ENCODE data around the gene MTG2. TPM values are rescaled to one million over a fixed set of nuclear protein-coding genes. Genes with fewer than 3 reads are reported as not detected.

MTG2 gene
- total RNA-seq, 1 donor from 2014 or later, result 31.5 TPM

- Histone ChIP-seq H3K4me3 (ENCODE audit: insufficient read depth, low read depth, low read length) (no peak overlapping the region), H2AFZ (ENCODE audit: low read depth, low read length) (no peak overlapping the region), H3K36me3 (ENCODE audit: insufficient read depth, low read length) (peaks cover 8% of the 10 kb centered on the region), H3K4me2 (ENCODE audit: low read length) (no peak overlapping the region), H3K4me1 (ENCODE audit: insufficient read depth, low read length) (peaks cover 7% of the 10 kb centered on the region), H3K27ac (ENCODE audit: low read depth, low read length) (no peak overlapping the region), H3K79me2 (ENCODE audit: insufficient read depth, low read length) (no peaks in the 10 kb centered on the region), H3K9ac (ENCODE audit: low read length) (no peak overlapping the region), H3K9me3 (ENCODE audit: insufficient read depth, low read depth, low read length) (no peaks in the 10 kb centered on the region), H3K27me3 (ENCODE audit: insufficient read depth, low read length) (no peaks in the 10 kb centered on the region), H4K20me1 (ENCODE audit: insufficient read depth, low read length) (no peaks in the 10 kb centered on the region)
- peaks cover 7% of the 10 kb centered on the region for H3K36me3 Mint-ChIP-seq (ENCODE audit: low read depth, unreplicated experiment)
- TF ChIP-seq EZH2 (IDR thresholded peaks at IDR 0.05; ENCODE audit: insufficient read depth, low read length), result no peak
- TF ChIP-seq CTCF (IDR thresholded peaks at IDR 0.05; ENCODE audit: insufficient read depth, low read depth, low read length), result no peak
- H3K4me1 Mint-ChIP-seq (ENCODE audit: low read depth, unreplicated experiment), result no peaks in the 10 kb centered on the region
- H3K27me3 Mint-ChIP-seq (ENCODE audit: low read depth, unreplicated experiment), result no peaks in the 10 kb centered on the region
- FAIRE-seq, result no peak
- no peak overlapping the region for H3K4me3 Mint-ChIP-seq (ENCODE audit: unreplicated experiment)
- H3K27ac Mint-ChIP-seq (ENCODE audit: unreplicated experiment), result no peak overlapping the region
- no peaks in the 10 kb centered on the region for H3K9me3 Mint-ChIP-seq (ENCODE audit: unreplicated experiment)
- no peak for DNase-seq (ENCODE audit: low read depth)
Observed at GRCh38 chr20:62177307-62177706, 5.5 kb upstream of the MTG2 start.

- Histone ChIP-seq H3K9ac (ENCODE audit: low read length) (no peak overlapping the region), H3K9me3 (ENCODE audit: insufficient read depth, low read depth, low read length) (no peaks in the 10 kb centered on the region), H3K4me2 (ENCODE audit: low read length) (no peak overlapping the region), H3K36me3 (ENCODE audit: insufficient read depth, low read length) (peaks cover 8% of the 10 kb centered on the region), H4K20me1 (ENCODE audit: insufficient read depth, low read length) (no peaks in the 10 kb centered on the region), H3K4me1 (ENCODE audit: insufficient read depth, low read length) (peaks cover 9% of the 10 kb centered on the region), H3K79me2 (ENCODE audit: insufficient read depth, low read length) (peaks cover 6% of the 10 kb centered on the region), H2AFZ (ENCODE audit: low read depth, low read length) (no peak overlapping the region), H3K4me3 (ENCODE audit: insufficient read depth, low read depth, low read length) (no peak overlapping the region), H3K27ac (ENCODE audit: low read depth, low read length) (no peak overlapping the region), H3K27me3 (ENCODE audit: insufficient read depth, low read length) (no peaks in the 10 kb centered on the region)
- no peak overlapping the region for H3K4me3 Mint-ChIP-seq (ENCODE audit: unreplicated experiment)
- no peak for DNase-seq (ENCODE audit: low read depth)
- no peaks in the 10 kb centered on the region for H3K9me3 Mint-ChIP-seq (ENCODE audit: unreplicated experiment)
- no peaks in the 10 kb centered on the region for H3K27me3 Mint-ChIP-seq (ENCODE audit: low read depth, unreplicated experiment)
- H3K4me1 Mint-ChIP-seq (ENCODE audit: low read depth, unreplicated experiment), result peaks cover 1% of the 10 kb centered on the region
- no peak for TF ChIP-seq EZH2 (IDR thresholded peaks at IDR 0.05; ENCODE audit: insufficient read depth, low read length)
- no peak for TF ChIP-seq CTCF (IDR thresholded peaks at IDR 0.05; ENCODE audit: insufficient read depth, low read depth, low read length)
- H3K36me3 Mint-ChIP-seq (ENCODE audit: low read depth, unreplicated experiment), result peaks cover 8% of the 10 kb centered on the region
- no peak overlapping the region for H3K27ac Mint-ChIP-seq (ENCODE audit: unreplicated experiment)
- FAIRE-seq, result no peak
Observed at GRCh38 chr20:62178316-62179161, 4.3 kb upstream of the MTG2 start.

- H3K4me1 Mint-ChIP-seq (ENCODE audit: low read depth, unreplicated experiment), result peaks cover 5% of the 10 kb centered on the region
- H3K4me3 ChIP-seq (ENCODE audit: insufficient read depth, low read depth, low read length), result no peak overlapping the region
- H3K4me2 ChIP-seq (ENCODE audit: low read length), result no peak overlapping the region
- H3K27ac ChIP-seq (ENCODE audit: low read depth, low read length), result no peak overlapping the region
- peaks cover 13% of the 10 kb centered on the region for H3K4me1 ChIP-seq (ENCODE audit: insufficient read depth, low read length)
- H3K4me3 Mint-ChIP-seq (ENCODE audit: unreplicated experiment), result no peak overlapping the region
- H3K9me3 Mint-ChIP-seq (ENCODE audit: unreplicated experiment), result no peaks in the 10 kb centered on the region
- H3K27me3 Mint-ChIP-seq (ENCODE audit: low read depth, unreplicated experiment), result no peaks in the 10 kb centered on the region
- DNase-seq (ENCODE audit: low read depth) (no peak), FAIRE-seq (no peak)
- peaks cover 12% of the 10 kb centered on the region for H3K79me2 ChIP-seq (ENCODE audit: insufficient read depth, low read length)
- H3K9me3 ChIP-seq (ENCODE audit: insufficient read depth, low read depth, low read length), result no peaks in the 10 kb centered on the region
- peaks cover 8% of the 10 kb centered on the region for H3K36me3 Mint-ChIP-seq (ENCODE audit: low read depth, unreplicated experiment)
- no peak overlapping the region for H3K27ac Mint-ChIP-seq (ENCODE audit: unreplicated experiment)
- TF ChIP-seq CTCF (IDR thresholded peaks at IDR 0.05; ENCODE audit: insufficient read depth, low read depth, low read length) (no peak), EZH2 (IDR thresholded peaks at IDR 0.05; ENCODE audit: insufficient read depth, low read length) (no peak)
- H3K27me3 ChIP-seq (ENCODE audit: insufficient read depth, low read length), result no peaks in the 10 kb centered on the region
- H3K9ac ChIP-seq (ENCODE audit: low read length), result no peak overlapping the region
- no peak overlapping the region for H2AFZ ChIP-seq (ENCODE audit: low read depth, low read length)
- H3K36me3 ChIP-seq (ENCODE audit: insufficient read depth, low read length), result peaks cover 8% of the 10 kb centered on the region
- no peaks in the 10 kb centered on the region for H4K20me1 ChIP-seq (ENCODE audit: insufficient read depth, low read length)
Observed at GRCh38 chr20:62179162-62179504, 3.7 kb upstream of the MTG2 start.

All from astrocyte (in vitro differentiated cells and primary cell).